Nephron (organoid): Measurements from ENCODE around the gene TPCN2.

Source experiments
- H3K27ac Mint-ChIP-seq, 3 experiments: 2 replicates each; pipeline ENCODE4 v1.8.0; 2020; ENCODE audit warnings: mixed read lengths in 3 of 3, mild to moderate bottlenecking in 2 of 3, moderate library complexity in 1 of 3
- H3K27me3 Mint-ChIP-seq: 2 replicates; pipeline ENCODE4 v1.8.0; 2021; ENCODE audit warnings: low read depth, mild to moderate bottlenecking, moderate library complexity, mixed read lengths
- H3K36me3 Mint-ChIP-seq: 2 replicates; pipeline ENCODE4 v1.8.0; 2020; ENCODE audit warnings: low read depth, mixed read lengths
- H3K4me1 Mint-ChIP-seq: 2 replicates; pipeline ENCODE4 v1.8.0; 2020; ENCODE audit warnings: mixed read lengths
- H3K4me3 Mint-ChIP-seq, 3 experiments: 2 replicates each; pipeline ENCODE4 v1.8.0; 2020; ENCODE audit warnings: mild to moderate bottlenecking in 3 of 3, mixed read lengths in 3 of 3, moderate library complexity in 2 of 3
- H3K9me3 Mint-ChIP-seq: 2 replicates; pipeline ENCODE4 v1.8.0; 2020; ENCODE audit warnings: mixed read lengths
- TF ChIP-seq, protein P1 (sequence below), 3 experiments: fragments of 200-600 bp; sonication (generic); IDR thresholded peaks; one replicate each; pipeline ENCODE4 v1.5.0; 2021; ENCODE audit warnings: antibody characterized with exemption in 3 of 3; ENCODE audit not compliant: unreplicated experiment in 3 of 3

The TPCN2 gene

DNA sequence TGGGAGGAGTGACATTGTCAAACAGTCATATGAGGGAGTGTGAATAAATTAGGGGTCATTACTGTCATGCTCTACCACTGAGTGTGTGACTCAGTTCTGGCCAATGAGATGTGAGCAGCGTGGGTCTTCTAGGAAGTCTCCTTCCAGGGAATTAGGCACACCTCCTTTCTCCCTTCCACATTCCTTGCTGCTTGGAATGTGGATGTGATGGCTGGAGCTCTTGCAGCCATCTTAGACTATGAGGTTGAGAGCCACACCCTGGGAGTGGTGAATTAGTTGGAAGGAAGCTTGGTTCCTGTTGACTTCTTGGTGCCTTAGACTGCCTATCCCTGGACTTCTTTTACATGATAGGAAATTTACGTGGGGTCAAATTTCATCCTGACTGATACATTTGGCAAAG lies 70.5 kb downstream of the TPCN2 start:
- Mint-ChIP-seq H3K4me1 (peaks cover 14% of the 10 kb centered on the region), H3K9me3 (no peaks in the 10 kb centered on the region), H3K4me3 (no peak overlapping the region), H3K27ac (no peak overlapping the region), H3K27me3 (peaks cover 12% of the 10 kb centered on the region), H3K36me3 (no peaks in the 10 kb centered on the region)
- TF ChIP-seq, protein P1, sequence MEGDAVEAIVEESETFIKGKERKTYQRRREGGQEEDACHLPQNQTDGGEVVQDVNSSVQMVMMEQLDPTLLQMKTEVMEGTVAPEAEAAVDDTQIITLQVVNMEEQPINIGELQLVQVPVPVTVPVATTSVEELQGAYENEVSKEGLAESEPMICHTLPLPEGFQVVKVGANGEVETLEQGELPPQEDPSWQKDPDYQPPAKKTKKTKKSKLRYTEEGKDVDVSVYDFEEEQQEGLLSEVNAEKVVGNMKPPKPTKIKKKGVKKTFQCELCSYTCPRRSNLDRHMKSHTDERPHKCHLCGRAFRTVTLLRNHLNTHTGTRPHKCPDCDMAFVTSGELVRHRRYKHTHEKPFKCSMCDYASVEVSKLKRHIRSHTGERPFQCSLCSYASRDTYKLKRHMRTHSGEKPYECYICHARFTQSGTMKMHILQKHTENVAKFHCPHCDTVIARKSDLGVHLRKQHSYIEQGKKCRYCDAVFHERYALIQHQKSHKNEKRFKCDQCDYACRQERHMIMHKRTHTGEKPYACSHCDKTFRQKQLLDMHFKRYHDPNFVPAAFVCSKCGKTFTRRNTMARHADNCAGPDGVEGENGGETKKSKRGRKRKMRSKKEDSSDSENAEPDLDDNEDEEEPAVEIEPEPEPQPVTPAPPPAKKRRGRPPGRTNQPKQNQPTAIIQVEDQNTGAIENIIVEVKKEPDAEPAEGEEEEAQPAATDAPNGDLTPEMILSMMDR (IDR thresholded peaks at IDR 0.05; ENCODE audit: unreplicated experiment in 3 of 3) = no peak

DNA sequence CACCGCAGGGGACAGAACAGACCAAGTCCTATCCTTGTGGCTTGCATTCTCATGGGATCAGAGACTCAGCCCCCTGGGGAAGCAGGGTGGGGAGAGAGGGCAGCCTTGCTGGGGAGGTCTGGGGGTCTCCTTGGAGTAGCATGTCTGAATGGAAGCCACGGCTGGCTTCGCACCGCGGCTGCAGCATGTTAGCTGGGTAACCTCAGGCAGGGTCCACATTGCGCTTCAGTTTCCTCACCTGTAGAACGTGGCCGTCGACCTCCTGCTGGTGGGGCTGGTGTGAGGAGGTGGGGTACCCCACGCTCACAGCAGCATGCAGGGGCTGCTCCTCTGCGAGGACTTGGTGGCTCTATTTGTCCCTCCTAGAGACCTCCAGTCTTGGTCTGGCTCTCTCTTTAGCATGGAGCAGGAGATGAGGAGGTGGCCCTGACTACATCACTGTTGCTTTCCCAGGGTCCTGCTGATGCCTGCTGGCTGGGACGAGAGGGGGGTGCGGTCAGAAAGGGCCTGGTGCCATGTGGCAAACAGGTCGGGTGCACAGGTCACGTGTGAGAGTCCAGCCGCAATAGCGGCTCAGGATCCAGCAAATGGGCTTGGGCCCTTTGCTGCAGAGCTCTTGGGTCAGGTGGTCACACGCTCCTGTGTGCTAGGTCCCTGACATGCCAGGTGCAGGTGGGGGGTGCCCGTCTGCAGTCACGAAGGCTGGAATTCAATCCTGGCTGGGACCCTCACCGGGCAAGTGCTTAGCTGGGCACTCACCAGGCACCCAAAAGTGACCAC lies 71.6 kb downstream of the TPCN2 start:
- TF ChIP-seq, protein P1 (IDR thresholded peaks at IDR 0.05; ENCODE audit: unreplicated experiment in 3 of 3) = no peak
- Mint-ChIP-seq H3K27me3 (peaks cover 7% of the 10 kb centered on the region), H3K4me1 (peaks cover 11% of the 10 kb centered on the region), H3K36me3 (no peaks in the 10 kb centered on the region), H3K9me3 (no peaks in the 10 kb centered on the region), H3K27ac (no peak overlapping the region), H3K4me3 (no peak overlapping the region)

DNA sequence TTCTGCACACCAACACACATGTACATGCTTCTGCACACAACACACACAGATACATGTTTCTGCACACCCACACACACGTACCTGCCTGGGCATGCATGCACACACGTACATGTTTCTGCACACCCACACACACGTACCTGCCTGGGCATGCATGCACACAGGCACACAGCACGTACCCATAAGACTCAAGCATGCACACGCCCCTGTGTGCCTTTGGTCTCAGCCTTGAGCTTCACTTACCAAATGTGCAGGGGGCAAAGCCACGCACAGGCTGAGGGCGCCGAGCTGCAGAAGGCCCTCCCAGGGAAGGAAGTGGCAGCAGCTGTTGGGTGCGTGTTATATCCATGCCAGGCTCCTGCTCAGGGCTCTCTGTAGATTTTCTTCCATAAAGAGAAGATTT lies 72.3 kb downstream of the TPCN2 start:
- H3K4me1 Mint-ChIP-seq = peaks cover 11% of the 10 kb centered on the region
- no peak overlapping the region for H3K4me3 Mint-ChIP-seq
- no peak overlapping the region for H3K27ac Mint-ChIP-seq
- TF ChIP-seq, protein P1 (IDR thresholded peaks at IDR 0.05; ENCODE audit: unreplicated experiment in 3 of 3) = no peak
- no peaks in the 10 kb centered on the region for H3K36me3 Mint-ChIP-seq
- peaks cover 7% of the 10 kb centered on the region for H3K27me3 Mint-ChIP-seq
- no peaks in the 10 kb centered on the region for H3K9me3 Mint-ChIP-seq

- Mint-ChIP-seq H3K4me3 (no peak overlapping the region), H3K4me1 (peaks cover 5% of the 10 kb centered on the region), H3K27ac (no peak overlapping the region), H3K36me3 (no peaks in the 10 kb centered on the region), H3K27me3 (peaks cover 7% of the 10 kb centered on the region), H3K9me3 (no peaks in the 10 kb centered on the region)
- TF ChIP-seq, protein P1 (IDR thresholded peaks at IDR 0.05; ENCODE audit: unreplicated experiment in 3 of 3) = no peak
These were observed 73.0 kb downstream of the TPCN2 start for GRCh38 chr11:69121621-69122325.

- peak overlapping the region in 2 of 3 experiments; percentile 46 to 77 for H3K27ac Mint-ChIP-seq
- no peaks in the 10 kb centered on the region for H3K9me3 Mint-ChIP-seq
- TF ChIP-seq, protein P1 (IDR thresholded peaks at IDR 0.05; ENCODE audit: unreplicated experiment in 3 of 3) = no peak
- H3K4me3 Mint-ChIP-seq = no peak overlapping the region
- H3K36me3 Mint-ChIP-seq = no peaks in the 10 kb centered on the region
- peaks cover 3% of the 10 kb centered on the region for H3K27me3 Mint-ChIP-seq
- peaks cover 5% of the 10 kb centered on the region for H3K4me1 Mint-ChIP-seq
These were observed 73.5 kb downstream of the TPCN2 start for GRCh38 chr11:69122326-69122629.
